T-cell (primary cell): ENCODE results near the gene NUDT8. TPM values are rescaled to one million over a fixed set of nuclear protein-coding genes. Genes with fewer than 3 reads are reported as not detected.

Experiments used
- ATAC-seq, 4 experiments: fragments of 200-7000 bp in 3 of 4; fragments of 150-1000 bp in 1 of 4; cut with Tn5 transposase; replicated peaks in 1 of 4; 1 replicate in 3 of 4; 2 replicates in 1 of 4; pipeline ENCODE4 v1.10.0; 2021; ENCODE audit warnings: moderate library complexity in 3 of 4, mild to moderate bottlenecking in 2 of 4, moderate number of reproducible peaks in 1 of 4
- CTCF ChIA-PET, 2 donors: fragments of 300-600 bp; sonication (Branson Sonifier 250); formaldehyde crosslinking; loops; one replicate each; lab custom pipeline; 2022; ENCODE audit warnings: antibody characterized with exemption in 2 of 2; lab: Charles Lee
- POLR2A ChIA-PET, 2 donors: fragments of 300-600 bp; sonication (Branson Sonifier 250); formaldehyde crosslinking; loops; one replicate each; lab custom pipeline; 2022; ENCODE audit warnings: antibody characterized with exemption in 2 of 2; lab: Charles Lee
- DNase-seq, 35 experiments: peaks; one replicate each; pipeline versions ENCODE4 v3.0.0 to v3.0.0-alpha.2; 2013 to 2023
- H3K27ac ChIP-seq: one replicate; pipeline ENCODE4 v1.5.1; 2013; ENCODE audit warnings: low read length
- H3K27me3 ChIP-seq, 2 experiments: replicated peaks in 1 of 2; 1 replicate in 1 of 2; 2 replicates in 1 of 2; pipeline versions ENCODE4 v1.6.1 to v1.7.0; 2013; ENCODE audit warnings: low read length in 1 of 2, mixed read lengths in 1 of 2; ENCODE audit not compliant: control insufficient read depth in 2 of 2, insufficient read depth in 2 of 2; ENCODE audit errors: extremely low read depth in 1 of 2
- H3K36me3 ChIP-seq, 2 donors: 1 replicate in 1 of 2; 2 replicates in 1 of 2; pipeline versions ENCODE4 v1.6.1 to v1.7.0; 2013; ENCODE audit warnings: low read length in 1 of 2; ENCODE audit not compliant: control insufficient read depth in 2 of 2, insufficient read depth in 1 of 2; ENCODE audit errors: extremely low read depth in 1 of 2
- H3K4me1 ChIP-seq, 2 experiments: 1 replicate in 1 of 2; 2 replicates in 1 of 2; pipeline versions ENCODE4 v1.6.1 to v1.7.0; 2013; ENCODE audit warnings: low read length in 2 of 2, mixed read lengths in 1 of 2; ENCODE audit not compliant: insufficient read depth in 2 of 2, control insufficient read depth in 1 of 2; ENCODE audit errors: extremely low read depth in 1 of 2
- H3K4me3 ChIP-seq, 2 donors: 1 replicate in 1 of 2; 2 replicates in 1 of 2; pipeline versions ENCODE4 v1.5.1 to v1.7.0; 2013; ENCODE audit warnings: mild to moderate bottlenecking in 2 of 2, low read length in 1 of 2, moderate library complexity in 1 of 2; ENCODE audit not compliant: control insufficient read depth in 1 of 2; ENCODE audit errors: extremely low read depth in 1 of 2
- H3K9me3 ChIP-seq: 2 replicates; pipeline ENCODE4 v1.7.0; 2013
- H3K27ac Mint-ChIP-seq, 2 donors: one replicate each; pipeline ENCODE4 v1.8.0; 2020 to 2021; ENCODE audit warnings: mild to moderate bottlenecking in 2 of 2, mixed read lengths in 2 of 2
- H3K27me3 Mint-ChIP-seq, 2 donors: one replicate each; pipeline ENCODE4 v1.8.0; 2021 to 2022; ENCODE audit warnings: mixed read lengths in 2 of 2
- H3K36me3 Mint-ChIP-seq: one replicate; pipeline ENCODE4 v1.8.0; 2021; ENCODE audit warnings: mixed read lengths
- H3K4me1 Mint-ChIP-seq, 3 donors: one replicate each; pipeline ENCODE4 v1.8.0; 2020 to 2022; ENCODE audit warnings: mixed read lengths in 3 of 3, mild to moderate bottlenecking in 1 of 3
- H3K4me3 Mint-ChIP-seq, 3 donors: one replicate each; pipeline ENCODE4 v1.8.0; 2020 to 2022; ENCODE audit warnings: mild to moderate bottlenecking in 3 of 3, mixed read lengths in 3 of 3, moderate library complexity in 3 of 3
- H3K9me3 Mint-ChIP-seq, 3 donors: one replicate each; pipeline ENCODE4 v1.8.0; 2020 to 2022; ENCODE audit warnings: mixed read lengths in 3 of 3
- WGBS: methylation state at CpG from one replicate; pipeline ENCODE4 v1.1.5; 2013; ENCODE audit warnings: missing lambda C conversion rate; ENCODE audit not compliant: insufficient coverage; 5-methylcytosine and 5-hydroxymethylcytosine counted together
- total RNA-seq, 35 experiments: library from RNA in 6 of 35; stranded (reverse) in 6 of 35; fragments of 120-200 nt in 1 of 35; gene quantifications; one replicate each; pipeline versions ENCODE4 v1.2.1 to v1.2.4 and lab custom pipeline; 2013 to 2026

The NUDT8 gene
- total RNA-seq, 5 donors from 2014 or later (not counting 1 experiment from before 2014, with no cell fraction given): 1.5 to 8.0 (median 4.5) TPM

- Histone ChIP-seq H3K27ac (no peak overlapping the region), H3K27me3 (peaks cover 0 to 2% of the 10 kb centered on the region in 2 experiments), H3K9me3 (no peaks in the 10 kb centered on the region), H3K4me3 (no peak overlapping the region), H3K36me3 (no peaks in the 10 kb centered on the region), H3K4me1 (peaks cover 0 to 24% of the 10 kb centered on the region in 2 experiments)
- ChIA-PET POLR2A (interaction anchor here in 1 of 2 donors (0.7 kb wide), 1 partner anchor 40 kb away, joined by 4 read pairs; no protein-coding TSS in a partner anchor), CTCF (no interaction called here)
- H3K9me3 Mint-ChIP-seq: no peaks in the 10 kb centered on the region
- H3K4me3 Mint-ChIP-seq: no peak overlapping the region
- no peaks in the 10 kb centered on the region for H3K36me3 Mint-ChIP-seq
- peaks cover 8 to 26% (median 18%) of the 10 kb centered on the region in 3 donors for H3K4me1 Mint-ChIP-seq
- DNase-seq: no peak
- WGBS: 94% methylated on average over 2 of the region's 15 CpGs
- ATAC-seq: no peak
- H3K27ac Mint-ChIP-seq: no peak overlapping the region
- H3K27me3 Mint-ChIP-seq: no peaks in the 10 kb centered on the region
Measured at GRCh38 chr11:67652965-67653845, 23.5 kb upstream of the NUDT8 start.

- Histone ChIP-seq H3K36me3 (no peaks in the 10 kb centered on the region), H3K27me3 (peaks cover 0 to 2% of the 10 kb centered on the region in 2 experiments), H3K4me1 (peaks cover 0 to 35% of the 10 kb centered on the region in 2 experiments), H3K27ac (no peak overlapping the region), H3K9me3 (no peaks in the 10 kb centered on the region), H3K4me3 (no peak overlapping the region)
- ChIA-PET POLR2A (interaction anchor here in 1 of 2 donors (0.7 kb wide), 1 partner anchor 39 kb away, joined by 4 read pairs; no protein-coding TSS in a partner anchor), CTCF (interaction anchor here in 1 of 2 donors (0.6 to 1.4 kb wide), 3 partner anchors 15 to 998 kb away, joined by 3 to 6 read pairs (median 3); no protein-coding TSS in a partner anchor)
- Mint-ChIP-seq H3K9me3 (no peaks in the 10 kb centered on the region), H3K27me3 (no peaks in the 10 kb centered on the region), H3K4me3 (peak overlapping the region in 1 of 3 donors; percentile 17), H3K36me3 (no peaks in the 10 kb centered on the region), H3K4me1 (peaks cover 13 to 30% (median 26%) of the 10 kb centered on the region in 3 donors), H3K27ac (no peak overlapping the region)
- WGBS: no CpG with 5 or more reads among the region's 13 CpGs
- ATAC-seq (no peak), DNase-seq (no peak)
Measured at GRCh38 chr11:67651976-67652781, 22.4 kb upstream of the NUDT8 start.

GRCh38 chr11:67649634-67650510 is 20.1 kb upstream of the NUDT8 start:
- Mint-ChIP-seq H3K4me1 (peaks cover 26 to 44% (median 41%) of the 10 kb centered on the region in 3 donors), H3K9me3 (no peaks in the 10 kb centered on the region), H3K27ac (peak overlapping the region; percentile 94 to 98), H3K4me3 (peak overlapping the region; percentile 90 to 93 (median 92)), H3K27me3 (no peaks in the 10 kb centered on the region), H3K36me3 (no peaks in the 10 kb centered on the region)
- Histone ChIP-seq H3K4me3 (peak overlapping the region in 1 of 2 donors; percentile 68), H3K4me1 (peaks cover 2 to 51% of the 10 kb centered on the region in 2 experiments), H3K36me3 (no peaks in the 10 kb centered on the region), H3K9me3 (no peaks in the 10 kb centered on the region), H3K27me3 (peaks cover 0 to 11% of the 10 kb centered on the region in 2 experiments), H3K27ac (peak overlapping the region; percentile 79)
- CTCF ChIA-PET: interaction anchor here in 1 of 2 donors (0.5 kb wide), 1 partner anchor 63 kb away, joined by 7 read pairs; no protein-coding TSS in a partner anchor
- POLR2A ChIA-PET: interaction anchor here in 1 of 2 donors (0.8 kb wide), 1 partner anchor 14 kb away, joined by 5 read pairs; no protein-coding TSS in a partner anchor
- ATAC-seq (peak; percentile 3 to 19 (median 5)), DNase-seq (no peak)
- WGBS: 87% methylated on average over 20 of the region's 22 CpGs

- Mint-ChIP-seq H3K9me3 (no peaks in the 10 kb centered on the region), H3K36me3 (no peaks in the 10 kb centered on the region), H3K27ac (peak overlapping the region in 1 of 2 donors; percentile 98), H3K4me1 (peaks cover 26 to 46% (median 41%) of the 10 kb centered on the region in 3 donors), H3K4me3 (peak overlapping the region in 1 of 3 donors; percentile 93), H3K27me3 (no peaks in the 10 kb centered on the region)
- Histone ChIP-seq H3K27ac (no peak overlapping the region), H3K27me3 (peaks cover 0 to 15% of the 10 kb centered on the region in 2 experiments), H3K9me3 (no peaks in the 10 kb centered on the region), H3K4me1 (peaks cover 2 to 51% of the 10 kb centered on the region in 2 experiments), H3K36me3 (no peaks in the 10 kb centered on the region), H3K4me3 (no peak overlapping the region)
- ATAC-seq (no peak), DNase-seq (no peak)
- 56% methylated on average over 9 of the region's 12 CpGs for WGBS
- ChIA-PET POLR2A (interaction anchor here in 1 of 2 donors (0.9 kb wide), 1 partner anchor 13 kb away, joined by 3 read pairs; no protein-coding TSS in a partner anchor), CTCF (interaction anchor here (0.5 to 1.0 kb wide), 2 partner anchors 8 to 64 kb away, joined by 4 to 7 read pairs; no protein-coding TSS in a partner anchor)
Measured at GRCh38 chr11:67648796-67649613, 19.3 kb upstream of the NUDT8 start.
